ENCODE results near the gene KCNJ1. TPM values are rescaled to one million over a fixed set of nuclear protein-coding genes. Genes with fewer than 3 reads are reported as not detected.

The KCNJ1 gene
- total RNA-seq, 4 donors from 2014 or later = not detected

DNA sequence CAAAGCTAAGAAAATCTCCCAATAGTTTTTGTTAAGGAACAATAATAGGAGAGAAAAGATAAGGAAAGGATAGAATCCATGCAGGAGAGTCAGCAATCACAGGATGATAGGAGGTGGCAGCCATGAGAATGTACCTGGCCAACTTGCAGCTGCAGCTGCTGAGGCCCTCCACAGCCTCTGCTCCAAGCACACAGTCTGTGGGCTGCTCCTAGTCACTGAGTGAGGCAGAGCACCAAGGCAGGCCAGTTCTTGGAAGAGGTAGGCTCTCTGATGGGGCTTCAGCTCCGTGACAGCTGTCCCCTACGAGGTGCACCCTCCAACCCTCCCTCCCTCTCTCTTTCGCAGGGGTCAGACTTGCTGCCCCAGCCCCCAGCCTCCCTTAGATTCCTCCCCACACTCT, 5.5 kb upstream of the KCNJ1 start:
- H3K27ac ChIP-seq (replicated peaks in 1 of 4) = no peak overlapping the region
- no peaks in the 10 kb centered on the region for H3K27me3 ChIP-seq
- no peak for DNase-seq (ENCODE audit: extremely low spot score)
- no peak overlapping the region for H3K4me3 ChIP-seq
- H3K4me1 ChIP-seq = no peaks in the 10 kb centered on the region
- 69% methylated on average over 2 of the region's 3 CpGs for WGBS
- intact Hi-C loops (cut with DNase I) = no loop called here
- H3K9me3 ChIP-seq = no peaks in the 10 kb centered on the region
- TF ChIP-seq EP300 (IDR thresholded peaks at IDR 0.05) (no peak), POLR2AphosphoS5 (IDR thresholded peaks at IDR 0.05) (no peak), POLR2A (IDR thresholded peaks at IDR 0.05; ENCODE audit: low read depth) (no peak)
- TF ChIP-seq, protein P1, sequence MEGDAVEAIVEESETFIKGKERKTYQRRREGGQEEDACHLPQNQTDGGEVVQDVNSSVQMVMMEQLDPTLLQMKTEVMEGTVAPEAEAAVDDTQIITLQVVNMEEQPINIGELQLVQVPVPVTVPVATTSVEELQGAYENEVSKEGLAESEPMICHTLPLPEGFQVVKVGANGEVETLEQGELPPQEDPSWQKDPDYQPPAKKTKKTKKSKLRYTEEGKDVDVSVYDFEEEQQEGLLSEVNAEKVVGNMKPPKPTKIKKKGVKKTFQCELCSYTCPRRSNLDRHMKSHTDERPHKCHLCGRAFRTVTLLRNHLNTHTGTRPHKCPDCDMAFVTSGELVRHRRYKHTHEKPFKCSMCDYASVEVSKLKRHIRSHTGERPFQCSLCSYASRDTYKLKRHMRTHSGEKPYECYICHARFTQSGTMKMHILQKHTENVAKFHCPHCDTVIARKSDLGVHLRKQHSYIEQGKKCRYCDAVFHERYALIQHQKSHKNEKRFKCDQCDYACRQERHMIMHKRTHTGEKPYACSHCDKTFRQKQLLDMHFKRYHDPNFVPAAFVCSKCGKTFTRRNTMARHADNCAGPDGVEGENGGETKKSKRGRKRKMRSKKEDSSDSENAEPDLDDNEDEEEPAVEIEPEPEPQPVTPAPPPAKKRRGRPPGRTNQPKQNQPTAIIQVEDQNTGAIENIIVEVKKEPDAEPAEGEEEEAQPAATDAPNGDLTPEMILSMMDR (IDR thresholded peaks at IDR 0.05) = no peak
- no peaks in the 10 kb centered on the region for H3K36me3 ChIP-seq

GRCh38 chr11:128872094-128872493, 5.0 kb upstream of the KCNJ1 start:
- H3K27ac ChIP-seq (replicated peaks in 1 of 4) = no peak overlapping the region
- H3K4me3 ChIP-seq = no peak overlapping the region
- no peak for DNase-seq (ENCODE audit: extremely low spot score)
- WGBS = 75% methylated on average over 6 of the region's 6 CpGs
- no peaks in the 10 kb centered on the region for H3K4me1 ChIP-seq
- no peaks in the 10 kb centered on the region for H3K9me3 ChIP-seq
- H3K27me3 ChIP-seq = no peaks in the 10 kb centered on the region
- intact Hi-C loops (cut with DNase I) = no loop called here
- H3K36me3 ChIP-seq = no peaks in the 10 kb centered on the region
- TF ChIP-seq EP300 (IDR thresholded peaks at IDR 0.05) (no peak), POLR2A (IDR thresholded peaks at IDR 0.05; ENCODE audit: low read depth) (no peak), POLR2AphosphoS5 (IDR thresholded peaks at IDR 0.05) (no peak)
- TF ChIP-seq, protein P1 (IDR thresholded peaks at IDR 0.05) = no peak

DNA sequence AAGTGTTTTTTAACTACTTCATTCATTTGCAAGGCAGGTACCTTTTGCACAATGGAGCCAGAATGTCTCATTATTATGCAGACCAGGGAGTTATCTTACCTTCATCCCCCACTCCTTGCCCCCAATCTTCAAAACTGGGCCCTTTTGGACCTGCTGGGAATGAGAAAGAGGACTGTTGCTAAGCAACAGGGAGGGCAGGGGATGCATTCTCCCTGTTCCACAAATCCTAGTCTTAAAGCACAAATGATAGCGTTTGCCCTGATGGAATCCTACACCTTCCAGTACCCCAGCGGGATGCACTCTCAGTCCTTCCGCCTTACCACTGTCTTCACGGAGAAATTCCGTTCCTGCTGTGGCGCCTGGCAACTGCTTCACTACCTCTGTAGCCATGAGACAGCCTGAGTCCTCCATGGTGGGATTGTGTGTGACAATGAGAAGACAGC, 4.1 kb upstream of the KCNJ1 start:
- 64% methylated on average over 6 of the region's 6 CpGs for WGBS

GRCh38 chr11:128868841-128869671, 2.0 kb upstream of the KCNJ1 start:
- DNase-seq (ENCODE audit: extremely low spot score) = no peak
- Histone ChIP-seq H3K27me3 (peaks cover 0 to 8% (median 0%) of the 10 kb centered on the region in 4 donors), H3K4me3 (no peak overlapping the region), H3K27ac (replicated peaks in 1 of 4) (no peak overlapping the region), H3K4me1 (no peaks in the 10 kb centered on the region), H3K9me3 (no peaks in the 10 kb centered on the region), H3K36me3 (no peaks in the 10 kb centered on the region)
- intact Hi-C loops (cut with DNase I) = no loop called here
- TF ChIP-seq POLR2AphosphoS5 (IDR thresholded peaks at IDR 0.05) (no peak), POLR2A (IDR thresholded peaks at IDR 0.05; ENCODE audit: low read depth) (no peak), EP300 (IDR thresholded peaks at IDR 0.05) (no peak)
- TF ChIP-seq, protein P1 (IDR thresholded peaks at IDR 0.05) = no peak
- 95% methylated on average over 10 of the region's 10 CpGs for WGBS

More for the DNA sequence above, 4.1 kb upstream of the KCNJ1 start:
- Histone ChIP-seq H3K4me1 (no peaks in the 10 kb centered on the region), H3K27ac (replicated peaks in 1 of 4) (no peak overlapping the region), H3K36me3 (no peaks in the 10 kb centered on the region), H3K4me3 (no peak overlapping the region), H3K27me3 (no peaks in the 10 kb centered on the region), H3K9me3 (no peaks in the 10 kb centered on the region)
- no peak for DNase-seq (ENCODE audit: extremely low spot score)
- intact Hi-C loops (cut with DNase I) = no loop called here
- TF ChIP-seq EP300 (IDR thresholded peaks at IDR 0.05) (no peak), POLR2A (IDR thresholded peaks at IDR 0.05; ENCODE audit: low read depth) (no peak), POLR2AphosphoS5 (IDR thresholded peaks at IDR 0.05) (no peak)
- TF ChIP-seq, protein P1 (IDR thresholded peaks at IDR 0.05) = no peak
